ENCODE measurements around the gene CNGA3. TPM values are rescaled to one million over a fixed set of nuclear protein-coding genes. Genes with fewer than 3 reads are reported as not detected.

The CNGA3 gene
- not detected in 2 replicates for total RNA-seq

DNA sequence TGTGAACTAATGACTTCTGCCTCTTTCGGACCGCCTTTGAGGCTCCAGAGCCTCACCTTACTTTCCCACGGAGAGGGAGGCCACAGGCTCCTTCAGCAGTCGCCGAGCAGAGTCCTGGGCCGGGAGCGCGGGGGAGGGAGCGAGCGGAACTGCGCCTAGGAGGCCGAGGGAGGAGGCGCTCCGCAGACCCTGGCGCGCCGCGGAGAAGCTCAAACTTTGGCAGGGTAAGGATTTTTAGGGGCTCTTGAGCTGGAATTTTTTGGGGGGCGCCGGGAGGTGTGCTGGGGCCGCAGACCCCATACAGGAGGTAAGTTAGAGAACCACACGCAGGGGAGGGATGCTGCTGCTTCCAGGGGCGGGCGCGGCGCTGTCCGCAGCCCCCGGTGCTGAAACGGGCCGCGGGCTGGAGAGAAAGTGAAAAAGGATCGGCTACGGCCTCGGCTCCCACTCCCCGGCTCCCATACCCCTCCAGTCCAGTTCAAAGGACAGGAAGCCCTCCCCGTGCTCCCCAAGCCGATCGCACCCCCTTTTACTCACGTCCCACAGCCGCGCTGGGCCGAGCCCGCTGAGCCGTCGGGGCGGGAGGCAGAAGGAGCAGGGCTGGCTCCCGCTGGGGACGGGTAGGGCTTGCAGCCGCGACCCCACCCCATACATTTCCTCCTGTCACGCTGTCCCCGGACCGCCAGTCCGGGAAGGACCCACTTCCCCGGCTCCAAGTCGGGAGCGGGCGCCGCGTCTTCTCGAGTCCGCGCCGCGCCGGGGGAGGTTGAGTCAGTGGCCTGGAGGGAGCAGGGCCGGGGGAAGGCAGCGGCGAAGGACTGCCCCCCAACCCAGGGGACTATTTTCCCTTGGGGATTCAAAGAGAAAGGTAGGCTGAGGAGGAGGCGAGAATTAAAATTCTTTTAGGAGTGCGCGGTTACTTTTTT, at the start of gene CNGA3:
TSS of gene CNGA3 (plus strand) at position 146 of the 926 bp plus-strand sequence. CDS start 23,520 bp downstream, outside the sequence.

DNA sequence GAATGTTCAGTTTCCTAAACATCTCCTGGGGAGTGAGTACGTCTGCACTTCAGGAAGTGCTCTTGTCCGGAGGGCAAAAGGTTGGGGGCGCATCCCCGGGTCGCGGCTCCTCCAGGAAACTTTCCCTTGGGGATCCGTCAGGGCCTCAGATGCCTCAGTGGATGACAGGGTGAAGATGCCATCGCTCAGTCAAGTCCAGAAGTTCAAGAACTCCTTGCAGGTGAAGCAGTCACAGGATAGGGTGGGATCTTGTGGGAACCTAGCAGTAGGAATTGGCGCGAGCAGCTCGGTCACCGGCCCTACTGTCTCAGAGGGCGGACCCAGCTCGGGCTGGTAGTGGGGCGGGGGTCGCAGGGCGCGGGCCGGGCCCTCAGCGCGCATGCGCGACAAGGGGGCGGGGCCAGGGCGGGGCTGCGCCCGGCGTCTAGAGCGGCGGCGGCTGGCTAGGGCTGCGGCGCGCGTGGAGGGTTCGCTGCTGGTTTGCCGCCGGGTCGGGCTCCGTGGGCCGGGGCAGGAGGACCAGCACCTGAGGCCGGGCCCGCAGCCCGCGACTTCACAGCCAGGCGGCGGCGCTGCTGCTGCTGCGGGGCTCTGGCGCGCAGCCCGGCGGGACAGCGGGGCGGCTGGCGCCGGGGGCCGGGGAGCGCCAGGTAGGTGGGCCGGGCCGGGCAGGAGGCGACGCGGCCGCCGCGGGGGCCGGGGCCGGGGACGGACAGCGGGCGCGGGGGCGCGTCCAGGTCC, 98.3 kb downstream of the CNGA3 start, which contains the start of gene INPP4A:
TSS of gene INPP4A (plus strand) at position 423 of the 741 bp plus-strand sequence. CDS start 75,191 bp downstream, outside the sequence.

Other genes starting within 250 kb of the CNGA3 start
- 18.4 and 21.2 TPM in 2 replicates for gene INPP4A, start 98.4 kb downstream of the CNGA3 start, total RNA-seq

Measured in epithelial cell of alveolus of lung (primary cell).